Activated CD4-positive, alpha-beta T cell treated with anti-CD3 and anti-CD28 coated beads, Interleukin-2, amount 50 U/mL, for 24 hours (primary cell): ENCODE measurements around the gene INTS6.

Experiments used
- DNase-seq, 2 donors: peaks; one replicate each; pipeline ENCODE4 v3.0.0-alpha.2; 2020; ENCODE audit warnings: low read depth in 1 of 2, low spot score in 1 of 2

Gene INTS6

GRCh38 chr13:51452361-51453206, at the start of gene INTS6:
Gene INTS6, minus strand, starts transcription at chr13:51453036. Its CDS starts 511 bp downstream, at chr13:51452525.
- DNase-seq: peak; percentile 91 to 99

DNA sequence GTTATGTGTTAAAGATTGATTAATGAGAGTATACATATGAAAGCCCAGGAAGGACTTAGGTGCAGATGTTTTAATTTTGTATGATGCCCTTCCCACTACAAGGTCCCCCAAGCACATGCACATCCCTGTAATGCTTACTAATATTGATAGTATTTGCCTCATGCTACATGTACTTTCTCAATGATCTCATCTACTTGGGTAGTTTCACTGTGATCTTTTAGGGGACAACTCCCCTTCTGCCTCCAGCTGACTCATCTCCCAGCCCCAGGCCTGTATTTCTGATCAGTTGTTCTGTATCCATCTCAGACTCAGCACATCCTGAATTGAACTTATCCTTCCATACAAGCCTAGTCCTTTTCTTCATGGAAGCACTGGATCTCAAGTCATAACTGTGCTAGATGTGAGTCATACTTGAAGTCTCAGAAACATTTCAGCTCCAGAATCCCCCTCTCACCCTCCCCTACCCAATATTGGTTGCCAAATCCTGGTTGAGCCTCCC, 49.4 kb upstream of the INTS6 start:
- peak in 1 of 2 donors; percentile 2 for DNase-seq

GRCh38 chr13:51501592-51502152, 48.8 kb upstream of the INTS6 start:
- DNase-seq: no peak

- no peak for DNase-seq
These were observed 48.3 kb upstream of the INTS6 start for GRCh38 chr13:51501096-51501495.

DNA sequence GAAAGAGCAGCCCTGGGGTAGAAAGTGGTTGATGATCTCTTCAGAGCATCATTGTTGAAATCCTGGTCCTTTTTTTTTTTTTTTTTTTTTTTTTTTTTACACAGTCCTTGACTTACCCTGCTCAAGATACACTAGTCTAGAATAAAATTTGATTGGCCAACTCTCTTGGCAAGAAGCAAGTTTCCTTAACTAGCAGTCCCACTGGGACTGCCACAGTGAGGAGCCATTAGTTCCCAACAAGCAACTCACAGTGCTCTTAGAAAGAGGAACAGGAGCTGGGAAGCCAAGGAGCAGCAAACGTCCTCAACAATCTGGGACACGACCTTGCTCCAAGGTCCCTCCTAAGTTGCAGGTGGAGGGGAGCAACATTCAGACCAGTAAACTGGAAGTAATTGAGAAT, 47.9 kb upstream of the INTS6 start:
- DNase-seq: no peak

- DNase-seq: no peak
These were observed 47.0 kb upstream of the INTS6 start for GRCh38 chr13:51499841-51500240.

DNA sequence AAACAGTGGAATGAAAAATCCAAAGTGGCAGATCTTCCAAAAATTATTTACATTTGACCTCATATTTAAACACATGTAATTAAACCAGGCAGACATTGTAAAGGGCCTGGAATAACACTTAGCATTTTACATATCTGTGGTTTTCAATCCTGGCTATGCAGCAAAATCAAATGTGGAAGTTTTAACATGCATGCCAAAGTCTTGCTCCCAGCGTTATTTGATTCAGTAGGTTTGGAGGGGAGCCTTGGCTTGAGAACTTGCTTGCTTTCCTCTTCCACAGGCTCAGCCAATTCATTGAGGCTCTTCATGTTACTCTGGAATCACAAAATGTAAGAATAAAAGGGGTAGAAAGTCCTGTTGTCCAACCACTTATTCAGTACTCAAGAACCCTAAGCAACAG, 42.5 kb upstream of the INTS6 start:
- DNase-seq: no peak

- no peak for DNase-seq
These were observed 41.3 kb upstream of the INTS6 start for GRCh38 chr13:51494156-51494555.

GRCh38 chr13:51488212-51488611, 35.4 kb upstream of the INTS6 start:
- no peak for DNase-seq

GRCh38 chr13:51481656-51482055, 28.8 kb upstream of the INTS6 start:
- DNase-seq: no peak

- DNase-seq: no peak
These were observed 26.3 kb upstream of the INTS6 start for GRCh38 chr13:51479199-51479523.

GRCh38 chr13:51478418-51479198, 25.8 kb upstream of the INTS6 start:
- no peak for DNase-seq

GRCh38 chr13:51477653-51478324, 25.0 kb upstream of the INTS6 start:
- DNase-seq: no peak

- DNase-seq: no peak
These were observed 24.3 kb upstream of the INTS6 start for GRCh38 chr13:51477149-51477548.

- DNase-seq: no peak
These were observed 23.1 kb upstream of the INTS6 start for GRCh38 chr13:51475727-51476501.

- DNase-seq: no peak
These were observed 17.0 kb upstream of the INTS6 start for GRCh38 chr13:51469790-51470189.

- no peak for DNase-seq
These were observed 14.9 kb upstream of the INTS6 start for GRCh38 chr13:51467730-51468129.

GRCh38 chr13:51465124-51465523, 12.3 kb upstream of the INTS6 start:
- DNase-seq: no peak

DNA sequence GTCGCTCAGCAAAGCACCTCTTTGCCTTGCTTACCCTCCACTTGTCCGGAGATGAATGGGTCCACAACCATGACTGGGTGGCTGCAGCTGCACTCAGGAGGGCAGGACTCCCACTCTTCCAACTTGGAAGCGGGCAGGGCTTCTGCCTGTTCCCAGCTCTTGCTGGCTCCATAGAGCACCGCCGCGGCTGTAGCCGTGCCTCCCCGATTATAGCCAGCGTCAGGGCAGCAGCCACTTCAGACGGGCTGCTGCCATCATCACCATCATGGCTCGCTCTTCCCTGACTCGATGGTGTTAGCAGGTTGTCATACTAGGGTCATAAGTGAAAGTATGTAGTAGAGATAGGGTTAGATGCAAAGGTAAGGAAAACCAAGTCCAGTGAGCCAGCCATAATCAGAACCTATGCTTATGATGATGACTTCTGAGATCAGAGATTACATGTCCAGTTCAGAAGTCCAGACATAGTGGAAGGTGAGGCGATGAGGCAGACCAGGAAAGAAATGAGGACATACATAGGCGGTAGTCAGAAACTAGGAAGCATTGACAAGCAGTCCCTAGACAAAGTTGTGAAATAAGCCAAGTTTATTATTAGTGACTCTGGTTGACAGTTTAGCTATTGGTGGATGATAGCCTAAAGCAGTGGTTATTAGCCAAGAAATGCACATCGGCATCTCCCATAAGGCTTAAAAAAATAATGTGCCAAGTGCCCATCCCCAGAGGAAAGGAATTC, 4.4 kb upstream of the INTS6 start:
- no peak for DNase-seq

GRCh38 chr13:51456510-51456909, 3.7 kb upstream of the INTS6 start:
- DNase-seq: no peak
